Measurements from ENCODE around the gene SSH3. TPM values are rescaled to one million over a fixed set of nuclear protein-coding genes. Genes with fewer than 3 reads are reported as not detected.

Gene SSH3
- total RNA-seq, 3 donors from 2014 or later (not counting 1 experiment from before 2014, with no cell fraction given): 34.3 to 42.7 (median 38.1) TPM

- H3K36me3 ChIP-seq (ENCODE audit: control insufficient read depth, insufficient read depth, low read length): peaks cover 15% of the 10 kb centered on the region
- Mint-ChIP-seq H3K9me3 (no peaks in the 10 kb centered on the region), H3K27ac (no peak overlapping the region), H3K4me1 (peaks cover 9 to 18% of the 10 kb centered on the region in 2 donors), H3K27me3 (ENCODE audit: low read depth in 2 of 2) (no peaks in the 10 kb centered on the region), H3K4me3 (no peak overlapping the region), H3K36me3 (no peaks in the 10 kb centered on the region)
- no peak for DNase-seq
- no peak for ATAC-seq
- H3K4me1 ChIP-seq (ENCODE audit: control insufficient read depth, insufficient read depth, low read length): peaks cover 30% of the 10 kb centered on the region
- no peak overlapping the region for H3K27ac ChIP-seq (ENCODE audit: low read length)
- intact Hi-C loops (cut with micrococcal nuclease): no loop called here
- 92% methylated on average over 12 of the region's 12 CpGs for WGBS (ENCODE audit: insufficient coverage)
- H3K27me3 ChIP-seq (ENCODE audit: control insufficient read depth, insufficient read depth, low read length): no peaks in the 10 kb centered on the region
- TF ChIP-seq CTCF (IDR thresholded peaks at IDR 0.05): no peak
- H3K4me3 ChIP-seq (ENCODE audit: low read length): no peak overlapping the region
- no peaks in the 10 kb centered on the region for H3K9me3 ChIP-seq (ENCODE audit: control insufficient read depth, insufficient read depth, low read length)
Observed at GRCh38 chr11:67307545-67308001, 4.2 kb downstream of the SSH3 start.

GRCh38 chr11:67308031-67308866 is 4.9 kb downstream of the SSH3 start:
- WGBS (ENCODE audit: insufficient coverage): 94% methylated on average over 20 of the region's 20 CpGs
- Mint-ChIP-seq H3K27ac (no peak overlapping the region), H3K4me1 (peaks cover 13 to 20% of the 10 kb centered on the region in 2 donors), H3K9me3 (no peaks in the 10 kb centered on the region), H3K27me3 (ENCODE audit: low read depth in 2 of 2) (no peaks in the 10 kb centered on the region), H3K4me3 (no peak overlapping the region), H3K36me3 (no peaks in the 10 kb centered on the region)
- Histone ChIP-seq H3K4me3 (ENCODE audit: low read length) (no peak overlapping the region), H3K27ac (ENCODE audit: low read length) (no peak overlapping the region), H3K4me1 (ENCODE audit: control insufficient read depth, insufficient read depth, low read length) (peaks cover 31% of the 10 kb centered on the region), H3K36me3 (ENCODE audit: control insufficient read depth, insufficient read depth, low read length) (peaks cover 15% of the 10 kb centered on the region), H3K9me3 (ENCODE audit: control insufficient read depth, insufficient read depth, low read length) (no peaks in the 10 kb centered on the region), H3K27me3 (ENCODE audit: control insufficient read depth, insufficient read depth, low read length) (no peaks in the 10 kb centered on the region)
- intact Hi-C loops (cut with micrococcal nuclease): no loop called here
- no peak for TF ChIP-seq CTCF (IDR thresholded peaks at IDR 0.05)
- DNase-seq (no peak), ATAC-seq (no peak)

GRCh38 chr11:67309166-67309565 is 5.8 kb downstream of the SSH3 start:
- Mint-ChIP-seq H3K27me3 (ENCODE audit: low read depth in 2 of 2) (no peaks in the 10 kb centered on the region), H3K4me1 (peaks cover 18 to 25% of the 10 kb centered on the region in 2 donors), H3K9me3 (no peaks in the 10 kb centered on the region), H3K36me3 (no peaks in the 10 kb centered on the region), H3K27ac (no peak overlapping the region), H3K4me3 (no peak overlapping the region)
- no peak for TF ChIP-seq CTCF (IDR thresholded peaks at IDR 0.05)
- Histone ChIP-seq H3K27me3 (ENCODE audit: control insufficient read depth, insufficient read depth, low read length) (no peaks in the 10 kb centered on the region), H3K36me3 (ENCODE audit: control insufficient read depth, insufficient read depth, low read length) (peaks cover 15% of the 10 kb centered on the region), H3K9me3 (ENCODE audit: control insufficient read depth, insufficient read depth, low read length) (no peaks in the 10 kb centered on the region), H3K4me3 (ENCODE audit: low read length) (no peak overlapping the region), H3K27ac (ENCODE audit: low read length) (no peak overlapping the region), H3K4me1 (ENCODE audit: control insufficient read depth, insufficient read depth, low read length) (peaks cover 32% of the 10 kb centered on the region)
- intact Hi-C loops (cut with micrococcal nuclease): no loop called here
- 95% methylated on average over 11 of the region's 11 CpGs for WGBS (ENCODE audit: insufficient coverage)
- DNase-seq (no peak), ATAC-seq (no peak)
